ENCODE measurements around the gene PREB.

- TF ChIP-seq, protein P1, sequence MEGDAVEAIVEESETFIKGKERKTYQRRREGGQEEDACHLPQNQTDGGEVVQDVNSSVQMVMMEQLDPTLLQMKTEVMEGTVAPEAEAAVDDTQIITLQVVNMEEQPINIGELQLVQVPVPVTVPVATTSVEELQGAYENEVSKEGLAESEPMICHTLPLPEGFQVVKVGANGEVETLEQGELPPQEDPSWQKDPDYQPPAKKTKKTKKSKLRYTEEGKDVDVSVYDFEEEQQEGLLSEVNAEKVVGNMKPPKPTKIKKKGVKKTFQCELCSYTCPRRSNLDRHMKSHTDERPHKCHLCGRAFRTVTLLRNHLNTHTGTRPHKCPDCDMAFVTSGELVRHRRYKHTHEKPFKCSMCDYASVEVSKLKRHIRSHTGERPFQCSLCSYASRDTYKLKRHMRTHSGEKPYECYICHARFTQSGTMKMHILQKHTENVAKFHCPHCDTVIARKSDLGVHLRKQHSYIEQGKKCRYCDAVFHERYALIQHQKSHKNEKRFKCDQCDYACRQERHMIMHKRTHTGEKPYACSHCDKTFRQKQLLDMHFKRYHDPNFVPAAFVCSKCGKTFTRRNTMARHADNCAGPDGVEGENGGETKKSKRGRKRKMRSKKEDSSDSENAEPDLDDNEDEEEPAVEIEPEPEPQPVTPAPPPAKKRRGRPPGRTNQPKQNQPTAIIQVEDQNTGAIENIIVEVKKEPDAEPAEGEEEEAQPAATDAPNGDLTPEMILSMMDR (IDR thresholded peaks at IDR 0.05; ENCODE audit: low read depth, low read length, poor library complexity, severe bottlenecking): no peak
- no peak for TF ChIP-seq EZH2phosphoT487 (IDR thresholded peaks at IDR 0.05; ENCODE audit: borderline replicate concordance, low read length)
Observed at GRCh38 chr2:27093430-27094352, 40.7 kb downstream of the PREB start.
